Peyer's patch (tissue), 4 donors: ENCODE measurements around the gene MZB1.

Experiments
- POLR2A ChIP-seq, 2 donors: fragments of 450-650 bp; IDR thresholded peaks; one replicate each; pipeline ENCODE4 v1.5.1; 2017; ENCODE audit warnings: antibody characterized with exemption in 2 of 2, mild to moderate bottlenecking in 2 of 2, moderate library complexity in 2 of 2
- TF ChIP-seq, protein P1 (sequence below), 6 experiments: fragments of 450-650 bp in 4 of 6; fragments of 200-600 bp in 2 of 6; sonication (generic) in 1 of 6; IDR thresholded peaks; one replicate each; pipeline ENCODE4 v1.5.1; 2017 to 2019; ENCODE audit warnings: antibody characterized with exemption in 6 of 6, mild to moderate bottlenecking in 3 of 6, moderate library complexity in 1 of 6

GRCh38 chr5:139392678-139393496, 3.2 kb upstream of the MZB1 start:
- TF ChIP-seq, protein P1, sequence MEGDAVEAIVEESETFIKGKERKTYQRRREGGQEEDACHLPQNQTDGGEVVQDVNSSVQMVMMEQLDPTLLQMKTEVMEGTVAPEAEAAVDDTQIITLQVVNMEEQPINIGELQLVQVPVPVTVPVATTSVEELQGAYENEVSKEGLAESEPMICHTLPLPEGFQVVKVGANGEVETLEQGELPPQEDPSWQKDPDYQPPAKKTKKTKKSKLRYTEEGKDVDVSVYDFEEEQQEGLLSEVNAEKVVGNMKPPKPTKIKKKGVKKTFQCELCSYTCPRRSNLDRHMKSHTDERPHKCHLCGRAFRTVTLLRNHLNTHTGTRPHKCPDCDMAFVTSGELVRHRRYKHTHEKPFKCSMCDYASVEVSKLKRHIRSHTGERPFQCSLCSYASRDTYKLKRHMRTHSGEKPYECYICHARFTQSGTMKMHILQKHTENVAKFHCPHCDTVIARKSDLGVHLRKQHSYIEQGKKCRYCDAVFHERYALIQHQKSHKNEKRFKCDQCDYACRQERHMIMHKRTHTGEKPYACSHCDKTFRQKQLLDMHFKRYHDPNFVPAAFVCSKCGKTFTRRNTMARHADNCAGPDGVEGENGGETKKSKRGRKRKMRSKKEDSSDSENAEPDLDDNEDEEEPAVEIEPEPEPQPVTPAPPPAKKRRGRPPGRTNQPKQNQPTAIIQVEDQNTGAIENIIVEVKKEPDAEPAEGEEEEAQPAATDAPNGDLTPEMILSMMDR (IDR thresholded peaks at IDR 0.05), result peak; percentile 79 to 97 (median 85)
- no peak for TF ChIP-seq POLR2A (IDR thresholded peaks at IDR 0.05)
